ENCODE data around the gene TPO. TPM values are rescaled to one million over a fixed set of nuclear protein-coding genes. Genes with fewer than 3 reads are reported as not detected.
"Not testable (repeated sequence)": the region's sequence is repeated elsewhere in the genome, so short reads cannot be mapped to it uniquely, and the experiment has no call there.

Gene TPO
- total RNA-seq, 4 donors from 2014 or later, result 0.93 to 4.6 (median 1.3) TPM

GRCh38 chr2:1381644-1382043 is 31.6 kb upstream of the TPO start:
- no peak overlapping the region for H3K4me3 ChIP-seq
- H3K27me3 ChIP-seq, result peaks cover 4% of the 10 kb centered on the region
- H3K36me3 ChIP-seq, result no peaks in the 10 kb centered on the region
- no peak for TF ChIP-seq POLR2A (IDR thresholded peaks at IDR 0.05)
- no peak for TF ChIP-seq CTCF (IDR thresholded peaks at IDR 0.05)
- no peak for TF ChIP-seq POLR2AphosphoS5 (IDR thresholded peaks at IDR 0.05)
- TF ChIP-seq EP300 (IDR thresholded peaks at IDR 0.05), result no peak
- DNase-seq (ENCODE audit: low spot score in 2 of 2), result no peak
- H3K9me3 ChIP-seq, result no peaks in the 10 kb centered on the region
- 75% methylated on average over 3 of the region's 3 CpGs for WGBS
- H3K27ac ChIP-seq, result no peak overlapping the region
- no peaks in the 10 kb centered on the region for H3K4me1 ChIP-seq

- not testable (repeated sequence) for DNase-seq (ENCODE audit: low spot score in 2 of 2); H3K36me3 ChIP-seq; H3K27ac ChIP-seq; H3K4me3 ChIP-seq; H3K4me1 ChIP-seq; H3K9me3 ChIP-seq; H3K27me3 ChIP-seq
- 58% methylated on average over 10 of the region's 18 CpGs for WGBS
These were observed 25.1 kb upstream of the TPO start for GRCh38 chr2:1387954-1388725.

- not testable (repeated sequence) for DNase-seq (ENCODE audit: low spot score in 2 of 2); H3K9me3 ChIP-seq; H3K4me1 ChIP-seq; H3K27me3 ChIP-seq; H3K27ac ChIP-seq; H3K36me3 ChIP-seq; H3K4me3 ChIP-seq
- WGBS, result 90% methylated on average over 6 of the region's 6 CpGs
These were observed 23.1 kb upstream of the TPO start for GRCh38 chr2:1390118-1390517.

- no peak for DNase-seq (ENCODE audit: low spot score in 2 of 2)
- WGBS, result 98% methylated on average over 2 of the region's 2 CpGs
- Histone ChIP-seq H3K27me3 (peaks cover 9% of the 10 kb centered on the region), H3K27ac (no peak overlapping the region), H3K9me3 (no peaks in the 10 kb centered on the region), H3K4me3 (no peak overlapping the region), H3K36me3 (no peaks in the 10 kb centered on the region), H3K4me1 (peaks cover 3% of the 10 kb centered on the region)
- TF ChIP-seq POLR2AphosphoS5 (IDR thresholded peaks at IDR 0.05) (no peak), CTCF (IDR thresholded peaks at IDR 0.05) (no peak), EP300 (IDR thresholded peaks at IDR 0.05) (no peak), POLR2A (IDR thresholded peaks at IDR 0.05) (no peak)
These were observed 19.9 kb upstream of the TPO start for GRCh38 chr2:1393321-1393720.

- no peak for DNase-seq (ENCODE audit: low spot score in 2 of 2)
- no peaks in the 10 kb centered on the region for H3K9me3 ChIP-seq
- H3K27me3 ChIP-seq, result peaks cover 9% of the 10 kb centered on the region
- 76% methylated on average over 7 of the region's 7 CpGs for WGBS
- H3K36me3 ChIP-seq, result no peaks in the 10 kb centered on the region
- H3K4me1 ChIP-seq, result peaks cover 3% of the 10 kb centered on the region
- no peak overlapping the region for H3K27ac ChIP-seq
- H3K4me3 ChIP-seq, result no peak overlapping the region
- TF ChIP-seq CTCF (IDR thresholded peaks at IDR 0.05), result no peak
- no peak for TF ChIP-seq POLR2A (IDR thresholded peaks at IDR 0.05)
- TF ChIP-seq EP300 (IDR thresholded peaks at IDR 0.05), result no peak
- TF ChIP-seq POLR2AphosphoS5 (IDR thresholded peaks at IDR 0.05), result no peak
These were observed 18.4 kb upstream of the TPO start for GRCh38 chr2:1394709-1395408.

GRCh38 chr2:1397350-1397749 is 15.9 kb upstream of the TPO start:
- no peaks in the 10 kb centered on the region for H3K9me3 ChIP-seq
- peaks cover 3% of the 10 kb centered on the region for H3K4me1 ChIP-seq
- no peak overlapping the region for H3K4me3 ChIP-seq
- H3K27me3 ChIP-seq, result peaks cover 9% of the 10 kb centered on the region
- no peak for TF ChIP-seq EP300 (IDR thresholded peaks at IDR 0.05)
- TF ChIP-seq CTCF (IDR thresholded peaks at IDR 0.05), result no peak
- no peak for TF ChIP-seq POLR2AphosphoS5 (IDR thresholded peaks at IDR 0.05)
- TF ChIP-seq POLR2A (IDR thresholded peaks at IDR 0.05), result no peak
- WGBS, result 60% methylated on average over 4 of the region's 4 CpGs
- no peaks in the 10 kb centered on the region for H3K36me3 ChIP-seq
- DNase-seq (ENCODE audit: low spot score in 2 of 2), result no peak
- H3K27ac ChIP-seq, result no peak overlapping the region

Data from suprapubic skin (tissue), 4 donors.